ENCODE results near the gene FHL3. TPM values are rescaled to one million over a fixed set of nuclear protein-coding genes. Genes with fewer than 3 reads are reported as not detected.

FHL3 gene
- total RNA-seq, 1 donor from 2014 or later: 26.3 TPM

DNA sequence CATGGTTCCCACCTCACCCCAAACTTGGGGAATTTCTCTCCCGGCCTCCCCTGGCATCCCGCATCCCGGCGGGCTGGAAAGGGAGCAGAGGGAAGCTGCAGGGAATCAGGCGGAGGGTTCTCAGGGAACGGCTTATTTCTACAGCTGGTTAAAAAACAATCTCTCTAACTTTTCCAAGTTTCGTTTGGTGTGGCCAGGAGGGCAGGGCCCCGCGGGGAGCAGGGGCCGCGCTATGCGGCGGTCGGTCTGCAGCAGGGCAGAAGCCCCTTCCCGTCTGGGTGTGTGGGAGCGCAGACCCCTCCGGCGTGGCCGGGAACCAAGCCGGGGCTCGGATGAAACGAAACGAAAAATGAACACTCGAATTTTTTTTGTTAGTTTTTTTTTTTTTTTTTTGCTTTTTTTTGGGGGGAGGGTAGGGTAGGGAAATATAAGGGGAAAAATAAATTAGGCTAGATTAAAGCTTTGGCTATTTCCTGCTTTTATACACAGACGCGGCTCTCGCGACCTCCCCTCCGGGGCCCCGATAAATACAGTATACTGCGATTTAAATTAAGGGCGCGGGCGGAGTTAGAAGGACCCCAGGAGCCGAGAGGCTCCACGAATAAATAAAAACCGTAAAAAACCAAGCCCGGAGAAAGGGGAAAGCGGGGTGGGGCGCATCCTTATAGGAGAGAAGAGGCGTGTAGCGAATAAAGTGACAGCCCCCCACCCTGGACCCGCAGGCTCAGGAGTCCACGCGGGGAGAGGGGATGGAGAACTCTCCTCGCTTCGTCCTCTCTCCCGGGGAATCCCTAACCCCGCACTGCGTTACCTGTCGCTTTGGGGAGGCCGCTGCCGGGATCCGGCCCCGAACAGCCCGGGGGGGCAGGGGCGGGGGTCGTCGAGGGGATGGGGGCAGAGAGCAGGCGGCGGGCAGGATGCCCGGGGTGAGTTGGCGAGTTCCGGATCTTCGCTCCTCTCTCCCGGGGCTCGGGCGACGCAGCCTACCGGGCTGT, 39.2 kb upstream of the FHL3 start:
- H3K9me3 ChIP-seq: no peaks in the 10 kb centered on the region
- H3K27ac ChIP-seq: no peak overlapping the region
- peak overlapping the region; percentile 34 to 55 for H3K4me3 ChIP-seq
- TF ChIP-seq POLR2AphosphoS5 (IDR thresholded peaks at IDR 0.05; ENCODE audit: insufficient read depth in 1 of 2, low read depth in 1 of 2) (peak in 1 of 2 donors; percentile 53), POLR2A (IDR thresholded peaks at IDR 0.05) (no peak)
- intact Hi-C loops (cut with DNase I): no loop called here
- peaks cover 28% of the 10 kb centered on the region for H3K4me1 ChIP-seq
- H3K27me3 ChIP-seq: peaks cover 14% of the 10 kb centered on the region
- DNase-seq (ENCODE audit: extremely low spot score in 2 of 2): no peak
- no peaks in the 10 kb centered on the region for H3K36me3 ChIP-seq

DNA sequence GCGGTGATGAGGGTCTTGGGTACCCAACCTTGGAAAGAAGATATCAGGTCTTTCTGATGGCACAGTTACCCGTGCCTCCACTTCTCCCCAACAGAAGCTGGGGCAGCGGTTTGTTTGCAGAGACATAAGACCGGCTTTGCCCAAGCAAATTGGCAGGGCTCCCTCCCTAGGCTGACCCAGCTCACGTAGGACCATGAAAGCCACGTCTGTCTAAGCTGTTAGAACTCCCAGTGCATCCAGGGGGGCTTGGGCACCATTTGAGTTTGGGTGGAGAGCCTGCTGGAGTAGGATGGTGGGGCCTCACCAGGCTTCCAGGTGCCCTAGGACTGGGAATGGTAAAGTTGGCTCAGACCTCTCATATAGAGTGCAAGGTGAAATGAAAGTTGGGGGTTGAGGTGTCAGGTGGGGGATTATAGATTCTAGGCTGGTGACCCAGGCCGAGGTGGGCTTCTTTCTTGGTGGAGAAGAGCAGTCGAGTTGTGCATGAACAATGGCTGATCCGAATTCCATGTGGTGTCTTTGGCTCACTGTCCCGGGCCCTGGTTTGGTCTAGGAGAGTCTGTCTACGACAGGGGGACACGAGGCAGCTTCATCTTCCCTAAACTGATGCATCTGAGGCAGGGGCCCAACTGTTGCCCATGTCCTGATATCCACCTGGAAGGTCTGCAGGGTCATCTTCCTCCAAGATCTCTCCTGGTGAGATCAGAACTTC, 37.9 kb upstream of the FHL3 start:
- Histone ChIP-seq H3K4me3 (no peak overlapping the region), H3K4me1 (peaks cover 26% of the 10 kb centered on the region), H3K27me3 (peaks cover 14% of the 10 kb centered on the region), H3K36me3 (no peaks in the 10 kb centered on the region), H3K27ac (no peak overlapping the region), H3K9me3 (no peaks in the 10 kb centered on the region)
- no peak for DNase-seq (ENCODE audit: extremely low spot score in 2 of 2)
- TF ChIP-seq POLR2AphosphoS5 (IDR thresholded peaks at IDR 0.05; ENCODE audit: insufficient read depth in 1 of 2, low read depth in 1 of 2) (no peak), POLR2A (IDR thresholded peaks at IDR 0.05) (no peak), CTCF (IDR thresholded peaks at IDR 0.05) (no peak)
- intact Hi-C loops (cut with DNase I): no loop called here

DNA sequence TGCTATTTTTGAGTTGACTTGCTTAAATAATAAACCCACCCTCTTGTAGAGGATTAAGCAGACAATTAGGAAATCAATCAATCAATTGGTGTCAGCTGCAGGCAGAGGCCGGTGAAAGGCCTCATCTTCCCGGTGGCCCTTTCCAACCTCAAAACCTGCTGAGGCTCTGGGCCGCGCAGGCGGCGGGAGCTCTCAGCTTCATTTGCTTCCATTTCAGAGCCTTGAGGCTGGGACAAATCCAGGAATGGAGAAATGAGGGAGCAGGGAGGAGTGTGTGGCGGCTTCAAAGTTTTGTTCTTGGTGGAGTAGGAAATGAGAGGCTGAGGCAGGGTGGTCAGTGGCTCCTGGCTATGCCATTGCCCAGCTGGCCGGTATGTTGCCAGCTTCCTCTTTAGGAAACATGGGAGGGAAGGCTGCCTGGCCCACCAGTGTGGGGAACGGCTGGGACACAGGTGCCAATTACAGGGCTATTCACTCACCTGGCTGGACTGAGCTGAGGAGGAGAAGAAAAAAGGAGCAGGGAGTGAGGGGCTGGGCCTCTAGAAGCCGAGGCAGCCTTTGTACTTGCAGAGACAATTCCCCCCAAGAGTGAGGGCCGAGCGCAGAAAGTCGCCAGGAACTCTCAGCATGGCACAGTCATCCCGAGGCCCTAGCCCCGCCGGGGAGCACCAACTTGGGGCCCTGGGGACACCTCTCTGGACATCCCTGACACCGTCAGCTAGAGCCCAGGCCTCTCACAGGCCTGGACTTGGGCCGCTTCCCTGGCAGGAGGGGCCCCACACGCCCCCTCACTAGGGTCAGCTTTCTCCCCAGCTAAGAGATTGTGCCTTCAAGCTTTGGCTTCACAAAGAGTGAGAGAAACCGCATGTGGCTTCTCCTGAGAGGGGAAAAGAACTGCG, 36.9 kb upstream of the FHL3 start:
- peaks cover 14% of the 10 kb centered on the region for H3K27me3 ChIP-seq
- H3K4me1 ChIP-seq: peaks cover 17% of the 10 kb centered on the region
- intact Hi-C loops (cut with DNase I): no loop called here
- no peak overlapping the region for H3K4me3 ChIP-seq
- no peaks in the 10 kb centered on the region for H3K36me3 ChIP-seq
- DNase-seq (ENCODE audit: extremely low spot score in 2 of 2): no peak
- H3K27ac ChIP-seq: no peak overlapping the region
- no peaks in the 10 kb centered on the region for H3K9me3 ChIP-seq
- TF ChIP-seq POLR2AphosphoS5 (IDR thresholded peaks at IDR 0.05; ENCODE audit: insufficient read depth in 1 of 2, low read depth in 1 of 2) (no peak), CTCF (IDR thresholded peaks at IDR 0.05) (no peak), POLR2A (IDR thresholded peaks at IDR 0.05) (no peak)

DNA sequence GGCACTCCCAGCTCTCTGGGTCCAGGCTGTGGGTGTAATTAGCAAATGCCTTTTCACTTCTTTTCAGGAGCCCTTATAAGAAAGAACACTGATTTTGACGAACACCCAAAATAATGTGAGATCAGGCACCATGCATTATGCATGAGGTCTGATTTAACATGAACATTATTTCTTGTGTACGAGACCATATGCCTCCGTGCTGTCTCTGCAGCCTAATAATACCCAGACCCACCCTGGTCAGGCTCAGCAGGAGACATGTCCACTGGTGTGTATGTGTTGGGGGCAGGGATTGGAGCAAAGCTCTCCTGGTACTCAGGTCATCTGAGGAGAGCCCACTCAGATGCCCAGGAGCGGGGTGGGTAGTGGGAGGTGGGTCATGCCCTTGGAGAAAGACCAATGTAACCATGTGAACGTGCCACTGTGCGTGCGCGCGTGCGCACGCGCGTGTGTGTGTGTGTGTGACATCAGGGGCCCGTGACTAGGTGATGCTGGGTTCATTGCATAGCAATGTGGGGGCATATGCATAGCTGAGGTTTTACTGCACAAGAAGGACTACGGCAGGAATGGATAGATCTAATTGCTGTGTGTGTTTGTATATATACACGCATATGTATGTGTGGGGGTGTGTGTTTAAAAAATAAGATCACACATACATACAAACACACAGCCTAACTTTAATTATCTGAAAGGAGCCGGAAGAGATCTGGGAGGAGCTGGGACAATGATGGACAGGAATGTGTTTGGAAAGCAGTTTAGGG, 34.2 kb upstream of the FHL3 start:
- DNase-seq (ENCODE audit: extremely low spot score in 2 of 2): no peak
- TF ChIP-seq POLR2A (IDR thresholded peaks at IDR 0.05): no peak
- no peak for TF ChIP-seq CTCF (IDR thresholded peaks at IDR 0.05)
- TF ChIP-seq POLR2AphosphoS5 (IDR thresholded peaks at IDR 0.05; ENCODE audit: insufficient read depth in 1 of 2, low read depth in 1 of 2): no peak
- Histone ChIP-seq H3K4me3 (no peak overlapping the region), H3K27ac (no peak overlapping the region), H3K9me3 (no peaks in the 10 kb centered on the region), H3K27me3 (peaks cover 4% of the 10 kb centered on the region), H3K36me3 (no peaks in the 10 kb centered on the region), H3K4me1 (peaks cover 5% of the 10 kb centered on the region)
- intact Hi-C loops (cut with DNase I): loop anchor here (5.0 kb wide), 1 partner anchor 793 kb away; no protein-coding TSS in a partner anchor

All from vagina (tissue), 2 donors.